ENCODE results near the gene NDUFV1.

GRCh38 chr11:67562963-67563704 is 43.6 kb upstream of the NDUFV1 start:
- no peak for TF ChIP-seq CTCF (IDR thresholded peaks at IDR 0.05 in 4 of 5, conservative IDR thresholded peaks at IDR 0.05 in 1 of 5)
- no peak for TF ChIP-seq POLR2A (IDR thresholded peaks at IDR 0.05)
